Measurements from ENCODE around the gene ADGRG7.
"Not testable (repeated sequence)": the region's sequence is repeated elsewhere in the genome, so short reads cannot be mapped to it uniquely, and the experiment has no call there.

Gene ADGRG7

GRCh38 chr3:100609305-100609704 lies at the start of gene ADGRG7:
Gene ADGRG7, plus strand, starts transcription at chr3:100609601. Its CDS starts 256 bp downstream, at chr3:100609857.
- no peak for DNase-seq

- DNase-seq: no peak
Measured at GRCh38 chr3:100560426-100560825, 49.0 kb upstream of the ADGRG7 start.

- no peak for DNase-seq
Measured at GRCh38 chr3:100561459-100562158, 47.8 kb upstream of the ADGRG7 start.

GRCh38 chr3:100562224-100562857 lies 47.1 kb upstream of the ADGRG7 start:
- no peak for DNase-seq

GRCh38 chr3:100563228-100563627 lies 46.2 kb upstream of the ADGRG7 start:
- no peak for DNase-seq

- no peak for DNase-seq
Measured at GRCh38 chr3:100563652-100564211, 45.7 kb upstream of the ADGRG7 start.

GRCh38 chr3:100570811-100571210 lies 38.6 kb upstream of the ADGRG7 start:
- no peak for DNase-seq

- no peak for DNase-seq
Measured at GRCh38 chr3:100574536-100574935, 34.9 kb upstream of the ADGRG7 start.

- DNase-seq: no peak
Measured at GRCh38 chr3:100575704-100576103, 33.7 kb upstream of the ADGRG7 start.

- no peak for DNase-seq
Measured at GRCh38 chr3:100577382-100578008, 31.9 kb upstream of the ADGRG7 start.

- no peak for DNase-seq
Measured at GRCh38 chr3:100578646-100579045, 30.8 kb upstream of the ADGRG7 start.

GRCh38 chr3:100580147-100580546 lies 29.3 kb upstream of the ADGRG7 start:
- DNase-seq: no peak

- DNase-seq: no peak
Measured at GRCh38 chr3:100581650-100582049, 27.8 kb upstream of the ADGRG7 start.

- not testable (repeated sequence) for DNase-seq
Measured at GRCh38 chr3:100582157-100582556, 27.2 kb upstream of the ADGRG7 start.

- DNase-seq: no peak
Measured at GRCh38 chr3:100584101-100584660, 25.2 kb upstream of the ADGRG7 start.

- DNase-seq: no peak
Measured at GRCh38 chr3:100586832-100587231, 22.6 kb upstream of the ADGRG7 start.

- no peak for DNase-seq
Measured at GRCh38 chr3:100588251-100588650, 21.1 kb upstream of the ADGRG7 start.

GRCh38 chr3:100590114-100590839 lies 19.1 kb upstream of the ADGRG7 start:
- DNase-seq: peak; percentile 30 to 75

GRCh38 chr3:100590840-100591147 lies 18.6 kb upstream of the ADGRG7 start:
- no peak for DNase-seq

- no peak for DNase-seq
Measured at GRCh38 chr3:100591411-100591810, 18.0 kb upstream of the ADGRG7 start.

GRCh38 chr3:100600181-100601042 lies 9.0 kb upstream of the ADGRG7 start:
- no peak for DNase-seq
